GM21447 (cell line): ENCODE results near the gene RBFOX2.
A peak's percentile ranks its signal among the peaks of the same experiment; 100 is the strongest.
"Not testable (repeated sequence)": the region's sequence is repeated elsewhere in the genome, so short reads cannot be mapped to it uniquely, and the experiment has no call there.

Experiments
- ATAC-seq: cut with Tn5 transposase; IDR thresholded peaks from one replicate; pipeline ENCODE4 v1.9.1; 2021; ENCODE audit not compliant: unreplicated experiment

RBFOX2 gene

DNA sequence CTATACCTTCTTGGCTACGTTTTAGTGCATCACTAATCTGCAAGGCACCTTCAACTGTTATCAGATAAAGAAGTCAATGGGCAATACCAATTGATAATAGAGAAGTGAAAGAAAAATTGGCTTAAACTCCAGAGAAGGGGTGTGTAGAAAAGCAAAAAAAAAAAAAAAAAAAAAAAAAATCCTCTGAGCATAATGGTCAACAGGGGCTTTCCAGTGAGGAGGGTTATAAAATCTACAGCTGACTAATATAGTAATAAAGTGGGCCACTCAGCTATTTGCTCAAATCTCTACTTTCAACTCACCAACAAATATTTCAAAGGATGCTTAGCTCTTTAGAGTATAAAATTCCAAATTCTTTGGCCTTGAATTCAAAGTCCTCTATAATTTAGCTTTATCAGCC is 233.1 kb downstream of the RBFOX2 start:
- ATAC-seq = no peak

DNA sequence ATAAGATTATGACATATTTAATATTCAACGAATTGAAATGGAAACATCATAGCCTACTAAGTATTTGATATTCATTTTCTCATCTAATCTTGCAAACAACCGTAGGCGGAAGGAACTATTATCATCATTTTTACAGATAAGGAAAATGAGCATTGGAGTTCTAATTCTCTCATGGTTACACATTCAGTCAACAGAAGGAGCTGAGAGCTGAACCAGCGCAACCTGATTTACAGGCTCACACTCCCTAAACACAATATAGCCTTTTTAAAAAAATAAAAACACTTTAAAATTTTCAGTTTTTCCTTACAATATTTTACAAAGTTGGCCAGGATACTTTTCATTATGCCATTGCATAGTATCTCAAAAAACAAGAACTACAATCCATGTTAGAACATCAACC is 236.1 kb downstream of the RBFOX2 start:
- ATAC-seq = no peak

DNA sequence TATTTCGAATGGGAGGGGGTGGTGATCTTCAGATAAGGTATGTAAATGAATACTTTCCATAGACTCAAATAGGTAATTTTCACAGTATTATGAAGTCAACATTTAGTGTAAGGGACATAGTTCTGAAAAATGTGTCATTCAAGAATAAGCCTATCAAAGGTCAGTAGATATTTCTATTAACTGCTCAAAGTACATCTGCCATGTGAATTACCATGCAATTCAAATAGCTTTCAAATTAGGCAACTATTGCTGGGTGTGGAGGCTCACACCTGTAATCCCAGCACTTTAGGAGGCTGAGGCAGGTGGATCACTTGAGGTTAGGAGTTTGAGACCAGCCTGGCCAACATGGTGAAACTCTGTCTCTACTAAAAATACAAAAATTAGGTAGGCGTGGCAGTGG is 236.8 kb downstream of the RBFOX2 start:
- not testable (repeated sequence) for ATAC-seq

DNA sequence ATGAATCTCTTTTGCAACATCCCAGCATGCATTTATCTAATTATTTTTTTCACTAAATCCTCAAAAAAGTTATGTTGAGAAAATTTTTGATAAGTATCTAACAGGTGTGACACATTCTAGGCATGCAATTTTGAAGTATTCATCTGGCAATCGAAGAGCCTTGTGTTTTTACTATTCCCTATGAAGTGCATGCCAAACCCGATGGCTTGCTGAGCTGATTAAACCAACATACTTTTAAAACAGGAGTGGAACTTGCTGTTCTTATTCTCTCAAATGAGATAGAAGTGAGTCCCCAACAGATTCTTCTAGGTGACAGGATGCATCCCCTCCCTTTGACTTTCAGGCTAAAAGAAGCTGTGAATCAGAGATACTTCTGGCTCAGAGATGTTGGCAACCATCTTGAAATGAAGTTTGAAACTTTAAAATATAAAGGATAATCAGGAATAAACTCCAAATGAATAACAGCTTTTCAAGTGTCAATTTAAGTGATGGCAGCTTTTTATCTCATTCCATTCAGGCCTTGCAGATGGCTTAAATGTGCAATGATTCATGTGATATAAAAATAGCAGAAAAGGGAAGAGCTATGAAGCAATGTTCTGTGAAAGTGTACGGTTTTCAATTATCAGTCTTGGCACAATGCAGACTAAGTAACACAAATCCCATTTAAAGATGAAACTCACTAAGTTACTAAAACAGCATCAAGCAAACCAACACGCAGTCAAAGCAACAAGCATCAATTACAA is 243.3 kb downstream of the RBFOX2 start:
- ATAC-seq = no peak

DNA sequence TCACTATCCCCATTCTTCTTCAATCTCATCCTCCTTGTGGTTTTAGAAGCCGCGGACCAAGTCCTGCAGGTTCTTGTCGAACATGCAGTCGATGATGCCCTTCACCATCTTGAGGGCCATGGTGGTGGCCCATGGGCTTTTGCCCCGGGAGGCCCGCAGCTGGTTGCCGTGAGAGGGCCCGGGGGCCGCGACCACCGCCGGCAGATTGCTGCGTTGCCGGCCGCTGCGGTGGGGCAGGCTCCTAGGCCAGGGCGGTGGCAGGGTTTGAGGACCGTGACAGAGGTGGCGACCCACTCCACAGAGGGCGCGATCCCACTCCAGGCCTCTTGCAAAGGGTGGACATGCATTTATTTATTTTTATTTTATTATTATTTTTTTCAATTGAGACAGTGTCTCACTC is 244.0 kb downstream of the RBFOX2 start:
- no peak for ATAC-seq

DNA sequence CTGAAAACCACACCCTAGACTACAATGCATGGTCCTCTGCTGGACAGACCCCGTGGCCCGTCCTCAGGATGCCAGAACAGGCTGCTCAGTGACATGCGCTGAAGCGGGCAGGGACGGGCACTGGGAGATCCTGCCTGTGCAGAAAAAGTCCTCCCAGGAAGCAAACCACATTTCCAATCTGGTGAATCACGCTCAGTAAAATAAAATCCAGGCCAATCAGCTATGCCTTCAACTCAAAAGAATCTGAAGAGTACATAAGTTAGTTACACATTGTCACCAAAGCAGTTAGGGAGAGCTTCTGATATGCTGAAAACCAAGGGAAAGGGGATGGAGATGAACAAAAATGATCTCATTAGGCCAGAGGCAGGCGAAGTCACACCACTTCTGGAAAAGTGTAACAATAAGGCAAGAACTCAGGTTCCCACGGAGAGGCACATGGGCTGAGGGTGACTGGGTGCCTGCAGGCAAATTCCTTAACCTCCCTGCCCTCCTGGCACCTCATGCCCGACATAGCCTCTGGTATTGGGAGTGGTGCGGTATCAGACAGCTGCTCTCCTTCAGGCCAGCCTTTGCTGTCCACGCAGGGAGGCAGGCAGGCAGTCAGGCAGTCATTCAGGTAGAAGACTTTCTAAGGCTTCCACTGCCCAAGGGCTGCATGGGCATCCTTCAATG is 244.5 kb downstream of the RBFOX2 start:
- no peak for ATAC-seq

DNA sequence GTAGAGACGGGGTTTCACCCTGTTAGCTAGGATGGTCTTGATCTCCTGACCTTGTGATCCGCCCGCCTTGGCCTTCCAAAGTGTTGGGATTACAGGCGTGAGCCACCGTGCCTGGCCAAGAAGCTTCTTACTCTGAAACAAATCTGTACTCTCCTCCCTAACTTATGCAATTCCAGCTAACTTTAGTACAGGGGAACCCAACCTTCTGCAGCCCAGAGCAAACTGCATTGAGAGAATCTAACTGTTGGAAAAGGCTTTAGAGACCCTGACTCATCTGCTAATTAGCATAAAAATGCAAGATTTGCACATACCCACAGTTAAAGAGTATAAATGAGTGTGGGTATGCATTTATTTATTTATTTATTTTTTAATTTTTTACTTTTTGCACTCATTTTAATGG is 246.1 kb downstream of the RBFOX2 start:
- ATAC-seq = no peak

DNA sequence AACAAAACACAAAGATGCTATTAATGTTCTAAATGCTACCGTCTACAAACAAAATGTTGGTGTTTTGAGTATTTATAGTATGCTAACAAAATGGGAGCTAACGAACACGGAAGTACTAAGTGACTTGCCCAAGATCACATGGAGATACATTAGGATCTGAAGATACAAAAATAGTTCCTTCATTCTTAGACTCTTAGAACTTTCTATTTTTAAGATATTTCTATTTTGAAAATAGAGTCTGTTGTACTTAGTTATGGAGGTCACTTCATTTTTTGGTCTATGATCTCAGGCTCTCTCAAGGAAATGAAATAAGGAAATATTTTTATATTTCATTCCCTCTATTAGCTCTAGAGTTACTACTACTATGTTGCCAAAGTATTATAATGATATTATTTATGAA is 246.7 kb downstream of the RBFOX2 start:
- no peak for ATAC-seq

DNA sequence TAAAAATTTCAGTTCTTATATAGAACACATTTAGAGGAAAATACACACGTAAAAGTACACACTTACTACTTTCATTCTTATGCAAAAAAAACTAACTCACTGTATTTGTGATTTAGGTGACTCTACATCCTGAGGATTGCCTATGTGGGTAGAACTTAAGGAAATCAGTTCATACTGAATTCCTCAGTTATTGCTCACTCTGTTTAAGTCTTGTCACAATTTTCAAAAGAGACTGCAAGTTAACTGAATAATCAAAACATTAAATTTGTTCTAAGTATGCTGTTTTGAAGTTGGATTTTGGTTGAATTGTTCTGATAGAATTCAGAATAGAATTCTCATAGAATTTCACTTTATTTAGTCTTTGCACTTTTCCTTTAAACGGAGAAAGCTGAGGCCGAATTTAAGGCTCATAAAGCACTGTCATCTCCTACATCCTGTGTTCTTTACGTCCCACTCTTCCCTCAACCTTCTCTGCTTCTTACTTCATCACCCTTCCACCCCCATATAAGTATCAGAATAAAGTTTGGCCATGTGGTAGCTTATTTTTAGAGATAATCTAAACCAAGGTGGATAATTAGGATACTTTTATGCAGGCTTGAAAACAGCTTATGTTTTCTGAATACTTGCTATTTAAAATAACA is 251.2 kb downstream of the RBFOX2 start:
- no peak for ATAC-seq

DNA sequence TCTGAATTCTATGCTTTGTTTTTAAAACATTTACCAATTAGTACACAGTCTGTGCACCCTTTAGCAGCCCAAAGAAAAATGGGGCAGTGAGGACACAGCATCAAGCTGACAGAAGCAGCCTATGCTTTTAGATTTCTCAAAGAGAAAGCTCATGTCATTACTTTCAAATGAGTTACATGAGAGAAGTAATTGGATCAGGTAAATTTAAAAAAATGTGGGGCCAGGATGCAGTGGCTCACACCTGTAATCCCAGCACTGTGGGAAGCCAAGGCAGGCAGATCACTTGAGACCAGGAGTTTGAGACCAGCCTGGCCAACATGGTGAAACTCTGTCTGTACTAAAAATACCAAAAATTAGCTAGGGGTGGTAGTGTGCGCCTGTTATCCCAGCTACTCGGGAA is 253.3 kb downstream of the RBFOX2 start:
- ATAC-seq = no peak

DNA sequence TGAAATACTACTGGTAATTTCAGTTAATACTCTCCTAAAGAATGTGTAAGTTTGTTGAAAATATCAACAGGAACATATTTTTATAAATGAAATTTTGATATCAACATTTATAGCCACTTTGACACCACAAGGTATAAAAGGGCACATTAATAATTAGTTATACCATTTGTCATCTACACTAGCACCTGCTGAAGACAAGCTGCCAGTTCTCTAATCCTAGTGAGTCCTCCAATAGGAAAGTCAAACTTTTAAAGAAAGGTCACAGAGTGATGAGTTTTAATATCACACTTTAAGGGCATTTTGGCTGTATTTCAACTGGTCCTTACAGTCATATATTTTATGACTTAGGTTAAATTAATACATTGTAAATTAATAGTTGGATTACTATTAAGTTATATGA is 258.6 kb downstream of the RBFOX2 start:
- no peak for ATAC-seq

DNA sequence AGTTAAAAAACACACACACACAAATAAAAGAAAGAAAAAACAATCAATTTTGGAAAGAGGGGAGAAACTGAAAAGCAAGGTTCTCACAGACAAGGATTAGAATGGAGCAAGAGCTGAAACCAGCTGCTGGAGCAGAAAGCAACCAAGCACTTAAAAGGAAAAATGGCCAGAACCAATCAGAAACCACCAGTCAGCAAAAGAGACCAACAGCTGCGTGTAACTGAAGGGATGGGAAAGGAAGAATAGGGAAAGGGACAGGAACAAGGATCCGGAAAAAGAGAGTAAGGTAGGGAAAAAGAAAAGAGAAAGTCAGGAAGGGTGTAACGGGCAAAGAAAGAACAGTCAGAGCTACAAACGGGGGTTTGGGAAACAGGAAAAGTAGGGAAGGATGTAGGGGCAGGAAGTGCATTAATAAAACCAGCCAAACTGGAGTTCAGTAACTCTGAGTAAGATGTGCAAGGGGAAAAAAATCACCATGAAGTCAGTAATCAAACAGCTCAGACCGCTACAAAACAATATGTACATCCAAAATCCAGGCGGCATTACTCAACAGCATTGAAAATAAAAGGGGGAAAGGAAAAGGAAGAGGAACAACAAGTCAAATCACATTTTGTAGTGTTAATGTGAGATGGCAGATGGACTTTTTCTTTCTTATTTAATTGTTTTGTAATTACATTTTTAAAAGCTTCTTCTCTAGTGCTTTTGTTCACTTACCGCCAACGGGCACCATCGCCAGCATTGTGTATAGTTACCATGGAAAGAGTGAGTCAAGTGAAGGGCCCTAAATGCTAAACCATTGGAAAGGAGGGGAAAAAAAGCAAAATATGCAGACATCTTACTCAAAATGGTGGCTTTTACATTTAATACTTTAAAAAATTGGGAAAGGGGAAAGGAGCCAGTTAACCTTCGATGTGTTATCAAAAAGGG is 261.7 kb downstream of the RBFOX2 start:
- ATAC-seq = no peak

DNA sequence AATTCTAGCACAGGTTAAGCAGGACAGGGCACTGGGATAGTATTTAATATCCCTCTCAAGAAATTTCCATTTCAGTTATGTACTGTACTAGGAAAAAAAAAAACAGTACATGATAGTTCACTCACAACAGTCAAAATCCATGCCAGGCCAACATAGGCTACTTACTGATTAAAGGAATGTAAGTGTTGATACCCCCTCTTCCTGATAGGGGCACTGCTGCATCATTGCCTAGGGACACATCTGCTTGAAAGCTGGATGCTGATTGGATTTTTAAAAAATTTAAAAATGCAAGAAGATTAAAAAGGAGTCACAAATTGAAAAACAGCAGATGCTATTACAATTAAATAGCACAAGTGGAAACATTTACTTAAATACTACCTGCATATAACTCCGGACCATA is 267.6 kb downstream of the RBFOX2 start:
- no peak for ATAC-seq

DNA sequence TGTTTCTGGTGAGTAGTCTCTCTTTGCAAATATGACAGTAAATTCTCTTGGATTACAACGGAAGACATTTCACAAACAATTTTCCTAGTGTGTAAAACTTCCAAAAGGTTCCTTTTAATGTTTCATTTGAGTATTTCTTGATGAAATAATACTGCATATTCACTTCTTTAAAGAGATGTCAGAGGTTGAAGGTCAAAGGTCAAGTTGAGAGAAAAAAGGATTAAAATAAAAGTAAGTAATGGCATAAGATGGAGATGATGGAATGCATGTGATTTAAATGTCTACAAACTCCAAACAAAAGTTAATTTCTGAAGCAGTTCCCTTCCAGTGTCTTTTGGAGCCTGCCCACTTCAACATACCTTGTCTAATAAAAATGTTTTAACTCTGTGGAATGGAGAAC is 270.2 kb downstream of the RBFOX2 start:
- ATAC-seq = no peak

DNA sequence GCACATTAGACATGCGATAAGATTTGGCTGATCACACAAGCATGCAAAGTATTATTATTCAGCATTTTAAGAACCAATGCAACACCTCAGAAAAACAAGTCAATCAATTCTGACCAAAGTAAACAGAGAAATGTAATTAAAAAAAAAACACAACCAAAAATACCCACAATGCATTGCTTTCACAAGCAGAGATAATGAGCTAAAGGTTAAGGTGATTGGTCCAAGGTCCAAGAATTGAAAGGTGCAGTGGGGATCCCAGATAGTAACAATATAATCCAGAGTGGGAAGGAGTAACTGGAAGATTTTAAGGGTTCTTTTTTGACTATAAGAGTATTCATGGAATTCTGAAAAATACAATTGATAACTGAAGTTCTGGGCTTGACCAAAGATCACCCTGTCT is 271.9 kb downstream of the RBFOX2 start:
- ATAC-seq = no peak

DNA sequence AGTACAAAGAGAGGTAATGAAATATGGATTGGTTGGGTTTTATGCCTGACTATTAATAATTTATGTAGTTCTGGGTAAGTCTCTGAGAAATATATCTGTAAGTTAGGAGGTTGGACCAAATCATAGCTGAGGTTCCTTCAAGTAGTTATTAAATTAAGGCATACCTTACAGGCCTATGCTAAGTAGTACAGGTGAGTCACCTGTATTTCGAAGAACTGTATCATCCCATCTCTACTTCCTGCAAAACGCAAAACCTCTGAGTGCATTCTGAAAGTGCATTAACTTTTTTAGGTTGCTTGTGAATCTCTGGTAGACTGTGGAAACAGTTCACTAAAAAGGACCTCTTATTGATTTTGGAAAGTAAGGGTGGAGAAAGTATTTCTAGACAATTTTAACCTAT is 273.9 kb downstream of the RBFOX2 start:
- no peak for ATAC-seq

DNA sequence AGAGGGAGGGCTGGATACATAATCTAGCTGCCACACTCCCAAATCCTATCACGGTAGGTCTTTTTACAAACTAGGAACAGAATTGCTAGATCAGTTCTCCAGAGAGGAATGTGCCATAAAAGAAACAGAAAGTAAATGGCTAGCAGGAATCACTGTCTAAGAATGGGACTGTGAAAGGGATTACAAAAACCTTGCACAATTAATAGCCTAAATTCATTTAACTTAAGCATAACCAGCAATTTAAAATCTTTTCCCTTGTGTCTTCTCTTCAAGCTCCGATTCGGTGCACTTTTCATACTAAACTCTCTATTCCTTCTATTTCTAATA is 275.8 kb downstream of the RBFOX2 start:
- ATAC-seq = no peak

DNA sequence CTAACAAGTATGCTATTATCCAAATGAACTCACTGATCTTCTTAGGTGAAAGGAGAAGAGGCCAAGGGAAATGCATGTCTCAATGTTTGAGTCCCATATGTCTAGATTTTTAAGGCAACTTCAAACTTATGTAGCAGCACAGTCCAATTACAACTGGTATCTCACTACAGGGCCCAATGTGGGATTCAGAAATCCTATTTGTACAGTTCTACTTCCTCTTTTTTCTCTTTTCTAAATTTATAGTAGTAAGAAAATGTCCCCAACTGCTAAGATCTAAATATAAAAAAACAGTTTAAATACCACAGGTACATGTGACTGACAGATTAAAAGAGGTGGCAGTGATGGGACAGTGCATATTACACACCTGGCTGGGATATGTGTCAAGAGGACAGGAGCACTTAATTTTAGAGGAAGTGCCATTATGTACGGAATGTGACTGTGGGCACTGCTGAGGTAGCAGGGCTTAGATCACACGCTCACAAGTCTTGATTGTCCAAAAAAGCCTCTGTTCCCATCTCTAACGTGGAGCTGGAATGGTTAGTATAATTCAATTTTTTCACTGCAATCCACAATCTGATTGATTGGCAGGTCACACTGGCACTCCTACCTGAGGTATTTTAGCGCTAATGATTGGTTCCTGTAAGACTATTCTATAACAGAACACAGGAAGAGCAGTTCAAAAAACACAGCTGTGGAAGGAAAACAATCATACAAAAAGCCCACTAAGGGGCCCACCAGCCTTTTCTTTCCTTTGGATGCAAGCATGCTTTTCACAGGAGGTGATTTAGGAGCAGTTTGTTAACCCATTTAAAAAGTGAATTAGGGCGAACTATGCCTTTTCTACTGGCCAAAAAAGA is 276.4 kb downstream of the RBFOX2 start:
- no peak for ATAC-seq

DNA sequence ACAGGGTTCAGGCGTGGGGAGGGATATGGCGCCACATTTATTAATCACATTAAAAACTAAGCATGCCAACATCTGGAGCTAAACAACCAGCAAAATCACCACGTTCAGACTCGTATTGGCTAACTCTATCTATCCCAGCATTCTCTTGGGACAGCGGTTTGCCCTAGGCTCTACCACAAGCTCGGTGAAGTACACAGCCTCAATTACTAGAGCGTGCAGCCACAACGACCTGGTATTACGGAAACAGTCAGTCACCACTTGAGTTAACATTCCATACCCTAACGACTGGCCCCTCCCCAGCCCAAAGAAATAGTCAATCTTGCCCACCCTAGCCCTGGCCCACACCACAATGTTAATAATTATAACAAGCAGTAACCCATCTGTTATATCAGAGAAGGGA is 278.8 kb downstream of the RBFOX2 start:
- peak; percentile 76 for ATAC-seq

DNA sequence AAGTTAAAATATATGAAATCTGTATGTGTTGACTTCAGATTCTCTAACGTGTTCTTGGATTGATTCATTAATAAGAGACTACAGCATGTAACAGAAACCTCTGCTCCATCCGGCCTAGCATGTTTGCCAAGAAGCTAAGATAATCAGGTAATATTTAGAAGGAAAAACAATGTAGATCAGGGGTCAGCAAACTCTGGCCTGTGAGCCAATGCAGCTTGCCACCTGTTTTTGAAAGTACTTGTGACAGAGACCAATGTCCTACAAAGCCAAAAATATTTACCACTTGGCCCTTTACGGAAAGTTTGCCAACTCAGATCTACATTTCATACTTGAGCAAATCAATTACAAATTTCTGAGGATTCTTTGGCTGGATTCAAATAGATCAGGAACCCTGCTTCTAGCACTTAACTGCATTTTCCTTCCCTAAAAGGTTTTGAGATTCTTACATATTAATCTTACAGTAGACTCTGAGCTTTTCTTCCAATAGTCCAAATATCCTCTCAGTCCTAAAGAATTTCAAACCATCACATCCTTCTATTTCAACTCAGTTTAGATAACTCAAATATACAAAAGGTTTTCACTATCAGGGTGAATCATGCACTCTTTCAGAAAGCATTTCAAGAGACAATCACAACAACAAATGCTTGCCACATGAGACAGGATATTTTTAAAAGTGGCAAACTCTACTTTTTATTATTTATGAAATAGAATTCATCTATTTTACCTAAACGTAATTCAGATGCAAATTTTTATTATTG is 281.5 kb downstream of the RBFOX2 start:
- ATAC-seq = no peak
